Glomerular visceral epithelial cell (primary cell): ENCODE measurements around the gene GCA.

Experiments
- DNase-seq: peaks from one replicate; pipeline ENCODE4 v3.0.0-alpha.2; 2016; ENCODE audit errors: extremely low spot score

GCA gene

GRCh38 chr2:162343824-162344616 is at the start of gene GCA:
GCA (plus strand) TSS chr2:162344132; CDS start chr2:162344249, 117 bp downstream.
- peak; percentile 97 for DNase-seq

GRCh38 chr2:162295009-162295408 is 48.9 kb upstream of the GCA start:
- no peak for DNase-seq

- peak; percentile 79 for DNase-seq
Observed at GRCh38 chr2:162297925-162298552, 45.9 kb upstream of the GCA start.

- no peak for DNase-seq
Observed at GRCh38 chr2:162298669-162299335, 45.1 kb upstream of the GCA start.

GRCh38 chr2:162300266-162300665 is 43.7 kb upstream of the GCA start:
- DNase-seq: no peak

GRCh38 chr2:162301151-162301804 is 42.7 kb upstream of the GCA start:
- DNase-seq: peak; percentile 60

GRCh38 chr2:162301877-162302276 is 42.1 kb upstream of the GCA start:
- no peak for DNase-seq

GRCh38 chr2:162305901-162306300 is 38.0 kb upstream of the GCA start:
- DNase-seq: no peak

- DNase-seq: no peak
Observed at GRCh38 chr2:162308747-162309503, 35.0 kb upstream of the GCA start.

GRCh38 chr2:162312853-162313252 is 31.1 kb upstream of the GCA start:
- DNase-seq: no peak

GRCh38 chr2:162315938-162316337 is 28.0 kb upstream of the GCA start:
- DNase-seq: no peak

GRCh38 chr2:162316590-162316989 is 27.3 kb upstream of the GCA start:
- DNase-seq: no peak

- DNase-seq: no peak
Observed at GRCh38 chr2:162317058-162317742, 26.7 kb upstream of the GCA start.

GRCh38 chr2:162317861-162318327 is 26.0 kb upstream of the GCA start:
- DNase-seq: peak; percentile 54

- DNase-seq: peak; percentile 93
Observed at GRCh38 chr2:162318328-162319180, 25.4 kb upstream of the GCA start, which contains the start of gene IFIH1. IFIH1 (minus strand) TSS chr2:162318684; CDS start chr2:162318307, 377 bp downstream.

- no peak for DNase-seq
Observed at GRCh38 chr2:162320864-162321517, 22.9 kb upstream of the GCA start.

GRCh38 chr2:162324953-162325352 is 19.0 kb upstream of the GCA start:
- DNase-seq: no peak

GRCh38 chr2:162327134-162327769 is 16.7 kb upstream of the GCA start:
- no peak for DNase-seq

- no peak for DNase-seq
Observed at GRCh38 chr2:162327806-162328205, 16.1 kb upstream of the GCA start.
